22Rv1 (cell line): ENCODE measurements around the gene FARS2.

Experiments used
- ZFX ChIP-seq: fragments of 450-650 bp; IDR thresholded peaks from 2 replicates; pipeline ENCODE4 v1.6.1; 2017; ENCODE audit warnings: antibody characterized with exemption, borderline replicate concordance
- TF ChIP-seq, protein P1 (sequence below): fragments of 450-650 bp; IDR thresholded peaks from 2 replicates; pipeline ENCODE4 v1.5.1; 2017; ENCODE audit warnings: mild to moderate bottlenecking

DNA sequence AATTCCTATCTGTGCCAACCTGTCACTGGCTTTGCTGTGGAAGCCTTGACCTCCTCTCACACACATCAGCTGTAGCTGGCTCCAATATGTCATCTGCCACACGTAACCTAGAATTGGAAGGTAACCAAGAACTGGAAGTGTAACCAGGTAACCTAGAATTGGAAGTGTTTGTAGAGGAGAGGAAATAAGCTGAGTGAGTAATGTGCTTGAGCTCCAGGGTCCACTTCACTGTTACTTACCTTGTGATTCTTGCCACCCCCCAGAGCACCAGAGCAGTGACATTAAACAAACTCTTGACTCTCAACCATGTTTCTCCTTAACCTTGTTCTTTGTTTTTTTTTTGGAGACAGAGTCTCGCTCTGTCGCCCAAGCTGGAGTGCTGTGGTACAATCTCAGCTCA, 394.9 kb downstream of the FARS2 start:
- TF ChIP-seq, protein P1, sequence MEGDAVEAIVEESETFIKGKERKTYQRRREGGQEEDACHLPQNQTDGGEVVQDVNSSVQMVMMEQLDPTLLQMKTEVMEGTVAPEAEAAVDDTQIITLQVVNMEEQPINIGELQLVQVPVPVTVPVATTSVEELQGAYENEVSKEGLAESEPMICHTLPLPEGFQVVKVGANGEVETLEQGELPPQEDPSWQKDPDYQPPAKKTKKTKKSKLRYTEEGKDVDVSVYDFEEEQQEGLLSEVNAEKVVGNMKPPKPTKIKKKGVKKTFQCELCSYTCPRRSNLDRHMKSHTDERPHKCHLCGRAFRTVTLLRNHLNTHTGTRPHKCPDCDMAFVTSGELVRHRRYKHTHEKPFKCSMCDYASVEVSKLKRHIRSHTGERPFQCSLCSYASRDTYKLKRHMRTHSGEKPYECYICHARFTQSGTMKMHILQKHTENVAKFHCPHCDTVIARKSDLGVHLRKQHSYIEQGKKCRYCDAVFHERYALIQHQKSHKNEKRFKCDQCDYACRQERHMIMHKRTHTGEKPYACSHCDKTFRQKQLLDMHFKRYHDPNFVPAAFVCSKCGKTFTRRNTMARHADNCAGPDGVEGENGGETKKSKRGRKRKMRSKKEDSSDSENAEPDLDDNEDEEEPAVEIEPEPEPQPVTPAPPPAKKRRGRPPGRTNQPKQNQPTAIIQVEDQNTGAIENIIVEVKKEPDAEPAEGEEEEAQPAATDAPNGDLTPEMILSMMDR = no peak
- no peak for TF ChIP-seq ZFX
